Mesenchymal stem cell (in vitro differentiated cells and primary cell): ENCODE data around the gene ANKH. TPM values are rescaled to one million over a fixed set of nuclear protein-coding genes. Genes with fewer than 3 reads are reported as not detected.

ENCODE experiments used
- DNase-seq: peaks from one replicate; pipeline ENCODE4 v3.0.0-alpha.2; 2013
- H2AFZ ChIP-seq: one replicate; pipeline ENCODE4 v1.6.1; 2013; ENCODE audit warnings: low read depth, mild to moderate bottlenecking, control low read depth, inconsistent platforms, low read length, moderate library complexity
- H2AK5ac ChIP-seq: 2 replicates; pipeline ENCODE4 v1.6.1; 2013; ENCODE audit warnings: low read length, moderate library complexity, mild to moderate bottlenecking, inconsistent platforms; ENCODE audit not compliant: severe bottlenecking
- H2BK120ac ChIP-seq: one replicate; pipeline ENCODE4 v1.6.1; 2013; ENCODE audit warnings: low read depth, mild to moderate bottlenecking, inconsistent platforms, low read length, moderate library complexity
- H2BK12ac ChIP-seq, 2 experiments: one replicate each; pipeline ENCODE4 v1.6.1; 2013; ENCODE audit warnings: inconsistent platforms in 2 of 2, low read length in 2 of 2, mild to moderate bottlenecking in 2 of 2, moderate library complexity in 2 of 2, control low read depth in 1 of 2
- H2BK15ac ChIP-seq: one replicate; pipeline ENCODE4 v1.6.1; 2013; ENCODE audit warnings: mild to moderate bottlenecking, low read depth, inconsistent platforms; ENCODE audit not compliant: poor library complexity, severe bottlenecking
- H2BK5ac ChIP-seq: 2 replicates; pipeline ENCODE4 v1.6.1; 2013; ENCODE audit warnings: low read depth, mild to moderate bottlenecking, low read length, control low read depth, inconsistent platforms; ENCODE audit not compliant: poor library complexity, severe bottlenecking
- H3K14ac ChIP-seq, 2 experiments: one replicate each; pipeline ENCODE4 v1.6.1; 2013; ENCODE audit warnings: inconsistent platforms in 2 of 2, low read length in 2 of 2, control low read depth in 1 of 2, mild to moderate bottlenecking in 1 of 2, moderate library complexity in 1 of 2
- H3K18ac ChIP-seq, 2 experiments: one replicate each; pipeline ENCODE4 v1.6.1; 2013; ENCODE audit warnings: inconsistent platforms in 2 of 2, low read length in 2 of 2, control low read depth in 1 of 2, low read depth in 1 of 2, mild to moderate bottlenecking in 1 of 2
- H3K23ac ChIP-seq, 2 experiments: one replicate each; pipeline ENCODE4 v1.6.1; 2013; ENCODE audit warnings: inconsistent platforms in 2 of 2, low read length in 2 of 2, mild to moderate bottlenecking in 2 of 2, moderate library complexity in 2 of 2, control low read depth in 1 of 2
- H3K27ac ChIP-seq: 2 replicates; pipeline ENCODE4 v1.5.1; 2013; ENCODE audit warnings: mild to moderate bottlenecking, moderate library complexity, low read length, control low read depth, inconsistent platforms; ENCODE audit not compliant: poor library complexity, severe bottlenecking
- H3K27me3 ChIP-seq, 2 experiments: 2 replicates each; pipeline versions ENCODE4 v1.6.1 to v1.7.0; 2013; ENCODE audit warnings: low read length in 2 of 2, mild to moderate bottlenecking in 2 of 2, moderate library complexity in 2 of 2, control low read depth in 1 of 2, inconsistent platforms in 1 of 2; ENCODE audit not compliant: control insufficient read depth in 1 of 2, insufficient read depth in 1 of 2
- H3K36me3 ChIP-seq, 2 experiments: 2 replicates each; pipeline versions ENCODE4 v1.6.1 to v1.7.0; 2013; ENCODE audit warnings: low read length in 2 of 2, control low read depth in 1 of 2, inconsistent platforms in 1 of 2, low read depth in 1 of 2, mild to moderate bottlenecking in 1 of 2; ENCODE audit not compliant: insufficient read depth in 2 of 2, control insufficient read depth in 1 of 2
- H3K4ac ChIP-seq, 2 experiments: one replicate each; pipeline ENCODE4 v1.6.1; 2013; ENCODE audit warnings: inconsistent platforms in 2 of 2, low read length in 2 of 2, mild to moderate bottlenecking in 2 of 2, moderate library complexity in 2 of 2, control low read depth in 1 of 2, low read depth in 1 of 2
- H3K4me1 ChIP-seq: 2 replicates; pipeline ENCODE4 v1.6.1; 2013; ENCODE audit warnings: low read depth, low read length, control low read depth; ENCODE audit not compliant: control insufficient read depth, insufficient read depth
- H3K4me2 ChIP-seq: 2 replicates; pipeline ENCODE4 v1.6.1; 2013; ENCODE audit warnings: low read length, mild to moderate bottlenecking, inconsistent platforms; ENCODE audit not compliant: poor library complexity, severe bottlenecking
- H3K4me3 ChIP-seq, 2 experiments: 2 replicates each; pipeline versions ENCODE4 v1.5.1 to v1.7.0; 2013; ENCODE audit warnings: low read length in 2 of 2, mild to moderate bottlenecking in 2 of 2, control low read depth in 1 of 2, low read depth in 1 of 2; ENCODE audit not compliant: insufficient read depth in 1 of 2
- H3K79me1 ChIP-seq: replicated peaks from 2 replicates; pipeline ENCODE4 v1.6.1; 2013; ENCODE audit warnings: mild to moderate bottlenecking, control low read depth, low read length, inconsistent platforms; ENCODE audit not compliant: poor library complexity, severe bottlenecking
- H3K9ac ChIP-seq: 2 replicates; pipeline ENCODE4 v1.7.0; 2013; ENCODE audit warnings: mild to moderate bottlenecking, low read length, moderate library complexity
- H3K9me3 ChIP-seq: 2 replicates; pipeline ENCODE4 v1.7.0; 2013; ENCODE audit warnings: mild to moderate bottlenecking, low read length; ENCODE audit not compliant: control insufficient read depth
- H4K8ac ChIP-seq: one replicate; pipeline ENCODE4 v1.6.1; 2013; ENCODE audit warnings: inconsistent platforms, mild to moderate bottlenecking, low read length, moderate library complexity
- H4K91ac ChIP-seq: one replicate; pipeline ENCODE4 v1.6.1; 2013; ENCODE audit warnings: mild to moderate bottlenecking, low read length, inconsistent platforms
- WGBS: methylation state at CpG from one replicate; pipeline ENCODE4 v1.1.7; 2013; ENCODE audit warnings: mixed read lengths; 5-methylcytosine and 5-hydroxymethylcytosine counted together
- small RNA-seq: library from polyadenylated mRNA; stranded (forward); fragments of <200 nt; extraction: miRNeasy Mini kit (QIAGEN cat#:217004); gene quantifications from one replicate; pipeline ENCODE3, GENCODE V24; 2013; ENCODE audit warnings: low read depth

Gene ANKH

GRCh38 chr5:14655146-14655741, 216.3 kb downstream of the ANKH start:
- Histone ChIP-seq H3K4ac (no peak overlapping the region), H2BK12ac (no peak overlapping the region), H3K18ac (no peak overlapping the region), H3K27ac (no peak overlapping the region), H2AK5ac (no peak overlapping the region), H3K79me1 (no peaks in the 10 kb centered on the region), H3K23ac (no peak overlapping the region), H3K4me2 (no peak overlapping the region), H4K8ac (no peak overlapping the region), H3K9ac (no peak overlapping the region), H2AFZ (no peak overlapping the region), H2BK5ac (no peak overlapping the region), H4K91ac (no peak overlapping the region), H3K14ac (no peak overlapping the region), H2BK15ac (no peak overlapping the region), H3K36me3 (no peaks in the 10 kb centered on the region), H2BK120ac (no peak overlapping the region), H3K27me3 (peaks cover 0 to 3% of the 10 kb centered on the region in 2 experiments), H3K9me3 (no peaks in the 10 kb centered on the region), H3K4me3 (no peak overlapping the region), H3K4me1 (no peaks in the 10 kb centered on the region)
- DNase-seq, result no peak
- WGBS, result 67% methylated on average over 3 of the region's 4 CpGs

Small RNAs within 50 kb of the gene (small RNA-seq; reads per million reads assigned to genes)
- gene HNRNPKP5 (not detected), gene MIR4637 (not detected)
